Measurements from ENCODE around the gene CCDC80. TPM values are rescaled to one million over a fixed set of nuclear protein-coding genes. Genes with fewer than 3 reads are reported as not detected.

The CCDC80 gene
- polyA plus RNA-seq, 3 donors = 0.05 TPM; not detected in 2

- Histone ChIP-seq H4K20me1 (ENCODE audit: insufficient read depth, low read length) (no peaks in the 10 kb centered on the region), H3K27ac (ENCODE audit: low read depth in 1 of 2, low read length in 2 of 2) (no peak overlapping the region)
These were observed 8.3 kb downstream of the CCDC80 start for GRCh38 chr3:112632596-112632995.

GRCh38 chr3:112631257-112631656, 9.7 kb downstream of the CCDC80 start:
- Histone ChIP-seq H3K79me2 (ENCODE audit: insufficient read depth, low read length) (no peaks in the 10 kb centered on the region), H3K27me3 (ENCODE audit: control insufficient read depth in 2 of 2, insufficient read depth in 2 of 2, low read length in 2 of 2) (no peaks in the 10 kb centered on the region), H3K9me3 (replicated peaks in 1 of 2; ENCODE audit: control insufficient read depth in 1 of 2, insufficient read depth in 1 of 2, low read length in 2 of 2) (no peaks in the 10 kb centered on the region), H3K36me3 (replicated peaks in 1 of 2; ENCODE audit: control insufficient read depth in 1 of 2, insufficient read depth in 2 of 2, low read length in 2 of 2) (no peaks in the 10 kb centered on the region), H3K4me2 (replicated peaks; ENCODE audit: extremely low read depth, low read length, poor library complexity, severe bottlenecking) (no peak overlapping the region), H3K4me1 (ENCODE audit: control insufficient read depth in 1 of 2, insufficient read depth in 2 of 2, low read length in 2 of 2) (no peaks in the 10 kb centered on the region), H3K9ac (ENCODE audit: insufficient read depth, low read length, poor library complexity, severe bottlenecking) (no peak overlapping the region), H4K20me1 (ENCODE audit: insufficient read depth, low read length) (no peaks in the 10 kb centered on the region), H3K27ac (ENCODE audit: low read depth in 1 of 2, low read length in 2 of 2) (no peak overlapping the region), H3K4me3 (replicated peaks in 1 of 3; ENCODE audit: low read depth in 2 of 3, low read length in 3 of 3) (no peak overlapping the region), H2AFZ (ENCODE audit: insufficient read depth, low read depth, low read length, poor library complexity, severe bottlenecking) (no peak overlapping the region)
- no peak for DNase-seq
- no peak overlapping the region for H3K27ac Mint-ChIP-seq
- no peak for TF ChIP-seq CTCF (IDR thresholded peaks at IDR 0.05)
- H3K9me3 Mint-ChIP-seq = no peaks in the 10 kb centered on the region
- intact Hi-C loops (cut with micrococcal nuclease) = no loop called here
- H3K36me3 Mint-ChIP-seq = no peaks in the 10 kb centered on the region
- H3K27me3 Mint-ChIP-seq (ENCODE audit: low read depth in 3 of 3) = peaks cover 0 to 3% (median 0%) of the 10 kb centered on the region in 3 donors
- no peak overlapping the region for H3K4me3 Mint-ChIP-seq
- peaks cover 15% of the 10 kb centered on the region for H3K4me1 Mint-ChIP-seq
- WGBS (ENCODE audit: insufficient coverage) = 100% methylated on average over 1 of the region's 3 CpGs

More at GRCh38 chr3:112632596-112632995, 8.3 kb downstream of the CCDC80 start:
- H3K4me3 Mint-ChIP-seq = no peak overlapping the region
- no peak overlapping the region for H3K4me2 ChIP-seq (replicated peaks; ENCODE audit: extremely low read depth, low read length, poor library complexity, severe bottlenecking)
- no peaks in the 10 kb centered on the region for H3K9me3 Mint-ChIP-seq
- H3K36me3 Mint-ChIP-seq = no peaks in the 10 kb centered on the region
- TF ChIP-seq CTCF (IDR thresholded peaks at IDR 0.05) = no peak
- no peak overlapping the region for H3K9ac ChIP-seq (ENCODE audit: insufficient read depth, low read length, poor library complexity, severe bottlenecking)
- DNase-seq = no peak
- intact Hi-C loops (cut with micrococcal nuclease) = no loop called here
- no peaks in the 10 kb centered on the region for H3K9me3 ChIP-seq (replicated peaks in 1 of 2; ENCODE audit: control insufficient read depth in 1 of 2, insufficient read depth in 1 of 2, low read length in 2 of 2)
- no peaks in the 10 kb centered on the region for H3K36me3 ChIP-seq (replicated peaks in 1 of 2; ENCODE audit: control insufficient read depth in 1 of 2, insufficient read depth in 2 of 2, low read length in 2 of 2)
- 100% methylated on average over 1 of the region's 4 CpGs for WGBS (ENCODE audit: insufficient coverage)
- H3K4me1 ChIP-seq (ENCODE audit: control insufficient read depth in 1 of 2, insufficient read depth in 2 of 2, low read length in 2 of 2) = no peaks in the 10 kb centered on the region
- H3K27ac Mint-ChIP-seq = no peak overlapping the region
- peaks cover 15% of the 10 kb centered on the region for H3K4me1 Mint-ChIP-seq
- H2AFZ ChIP-seq (ENCODE audit: insufficient read depth, low read depth, low read length, poor library complexity, severe bottlenecking) = no peak overlapping the region
- no peaks in the 10 kb centered on the region for H3K27me3 ChIP-seq (ENCODE audit: control insufficient read depth in 2 of 2, insufficient read depth in 2 of 2, low read length in 2 of 2)
- H3K27me3 Mint-ChIP-seq (ENCODE audit: low read depth in 3 of 3) = peaks cover 0 to 3% (median 0%) of the 10 kb centered on the region in 3 donors
- no peak overlapping the region for H3K4me3 ChIP-seq (replicated peaks in 1 of 3; ENCODE audit: low read depth in 2 of 3, low read length in 3 of 3)
- H3K79me2 ChIP-seq (ENCODE audit: insufficient read depth, low read length) = no peaks in the 10 kb centered on the region
